D721Med (cell line): ENCODE measurements around the gene FANCM.
"Not testable (repeated sequence)": the region's sequence is repeated elsewhere in the genome, so short reads cannot be mapped to it uniquely, and the experiment has no call there.

ENCODE experiments used
- DNase-seq: peaks from one replicate; pipeline ENCODE4 v3.0.0; 2011; ENCODE audit warnings: low spot score; ENCODE audit not compliant: insufficient read length
- FAIRE-seq: peaks from 2 replicates; lab custom pipeline; 2011; peaks lifted over from hg19 to GRCh38; lab: Jason Lieb, UNC
- CTCF ChIP-seq: IDR thresholded peaks from 2 replicates; pipeline ENCODE4 v1.5.1; 2012; ENCODE audit warnings: mild to moderate bottlenecking, control low read depth; ENCODE audit not compliant: insufficient read depth; ENCODE audit errors: missing control alignments

The FANCM gene

GRCh38 chr14:45204241-45204640, 68.5 kb downstream of the FANCM start:
- DNase-seq, result no peak
- peak; percentile 46 for FAIRE-seq
- no peak for TF ChIP-seq CTCF

GRCh38 chr14:45210159-45210558, 74.4 kb downstream of the FANCM start:
- no peak for TF ChIP-seq CTCF
- DNase-seq, result no peak
- FAIRE-seq, result no peak

- TF ChIP-seq CTCF, result no peak
- no peak for FAIRE-seq
- no peak for DNase-seq
These were observed 75.6 kb downstream of the FANCM start for GRCh38 chr14:45211295-45211694.

GRCh38 chr14:45212231-45212630, 76.5 kb downstream of the FANCM start:
- TF ChIP-seq CTCF, result no peak
- DNase-seq (no peak), FAIRE-seq (no peak)

GRCh38 chr14:45213716-45214115, 78.0 kb downstream of the FANCM start:
- not testable (repeated sequence) for FAIRE-seq, DNase-seq

GRCh38 chr14:45214341-45214740, 78.6 kb downstream of the FANCM start:
- FAIRE-seq, DNase-seq: not testable (repeated sequence)

- no peak for FAIRE-seq
These were observed 86.9 kb downstream of the FANCM start for GRCh38 chr14:45222485-45223262.

More at GRCh38 chr14:45222485-45223262, 86.9 kb downstream of the FANCM start:
- TF ChIP-seq CTCF, result no peak
- no peak for DNase-seq
